ENCODE results near the gene RPL27A. TPM values are rescaled to one million over a fixed set of nuclear protein-coding genes. Genes with fewer than 3 reads are reported as not detected.

The RPL27A gene
- total RNA-seq, 2 donors from 2014 or later = 320 to 1,209 TPM

DNA sequence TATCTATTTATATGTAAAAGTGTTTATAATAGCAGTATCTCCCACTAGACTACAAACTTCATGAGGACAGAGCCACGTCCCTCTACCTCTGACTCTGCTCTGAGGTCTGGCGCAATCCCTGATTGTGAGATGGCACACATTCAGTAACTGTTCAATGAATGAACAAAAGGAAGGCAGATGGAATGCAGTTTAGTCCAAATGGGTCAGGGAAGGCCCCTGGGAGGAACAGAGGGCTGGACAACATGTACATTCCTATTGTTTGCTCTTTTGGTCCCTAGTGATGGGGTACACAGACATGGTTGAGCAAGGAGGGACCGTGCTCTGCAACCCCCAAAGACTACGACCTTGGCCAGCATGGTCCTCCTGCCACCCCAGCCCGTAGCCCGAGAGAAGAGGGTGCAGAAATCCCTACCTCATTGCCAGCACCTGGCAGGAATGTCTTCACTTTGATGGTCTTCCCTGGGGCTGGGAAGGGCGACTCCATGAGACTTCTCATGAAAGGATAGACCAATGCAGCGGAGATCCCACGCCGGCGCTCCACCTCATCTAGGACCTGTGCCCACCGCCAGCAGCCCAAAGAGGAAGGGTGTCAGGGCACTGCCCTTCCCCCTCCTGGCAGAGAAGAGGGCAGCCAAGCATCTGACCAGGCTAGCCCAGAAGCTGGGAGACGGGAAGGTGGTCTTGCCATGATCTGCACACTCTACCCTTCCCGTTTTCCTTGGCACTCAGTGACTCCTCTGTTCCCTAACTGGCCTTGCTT is 24.3 kb downstream of the RPL27A start:
- no peak overlapping the region for H3K4me3 ChIP-seq
- intact Hi-C loops (cut with DNase I) = loop anchor here (10.0 kb wide), 1 partner anchor 98 kb away; no protein-coding TSS in a partner anchor
- no peak for ATAC-seq
- DNase-seq = no peak
- peak overlapping the region; percentile 46 to 81 (median 72) for H3K27ac ChIP-seq
- no peaks in the 10 kb centered on the region for H3K27me3 ChIP-seq
- 88 to 89% methylated on average over 6 to 14 of the region's 14 CpGs for WGBS, 2 donors
- no peak for TF ChIP-seq POLR2A (IDR thresholded peaks at IDR 0.05)
- TF ChIP-seq, protein P1, sequence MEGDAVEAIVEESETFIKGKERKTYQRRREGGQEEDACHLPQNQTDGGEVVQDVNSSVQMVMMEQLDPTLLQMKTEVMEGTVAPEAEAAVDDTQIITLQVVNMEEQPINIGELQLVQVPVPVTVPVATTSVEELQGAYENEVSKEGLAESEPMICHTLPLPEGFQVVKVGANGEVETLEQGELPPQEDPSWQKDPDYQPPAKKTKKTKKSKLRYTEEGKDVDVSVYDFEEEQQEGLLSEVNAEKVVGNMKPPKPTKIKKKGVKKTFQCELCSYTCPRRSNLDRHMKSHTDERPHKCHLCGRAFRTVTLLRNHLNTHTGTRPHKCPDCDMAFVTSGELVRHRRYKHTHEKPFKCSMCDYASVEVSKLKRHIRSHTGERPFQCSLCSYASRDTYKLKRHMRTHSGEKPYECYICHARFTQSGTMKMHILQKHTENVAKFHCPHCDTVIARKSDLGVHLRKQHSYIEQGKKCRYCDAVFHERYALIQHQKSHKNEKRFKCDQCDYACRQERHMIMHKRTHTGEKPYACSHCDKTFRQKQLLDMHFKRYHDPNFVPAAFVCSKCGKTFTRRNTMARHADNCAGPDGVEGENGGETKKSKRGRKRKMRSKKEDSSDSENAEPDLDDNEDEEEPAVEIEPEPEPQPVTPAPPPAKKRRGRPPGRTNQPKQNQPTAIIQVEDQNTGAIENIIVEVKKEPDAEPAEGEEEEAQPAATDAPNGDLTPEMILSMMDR (IDR thresholded peaks at IDR 0.05) = no peak
- no peaks in the 10 kb centered on the region for H3K36me3 ChIP-seq (replicated peaks in 1 of 2; ENCODE audit: insufficient read depth in 1 of 2, low read depth in 2 of 2)
- peaks cover 37% of the 10 kb centered on the region for H3K4me1 ChIP-seq
- H3K9me3 ChIP-seq = no peaks in the 10 kb centered on the region

DNA sequence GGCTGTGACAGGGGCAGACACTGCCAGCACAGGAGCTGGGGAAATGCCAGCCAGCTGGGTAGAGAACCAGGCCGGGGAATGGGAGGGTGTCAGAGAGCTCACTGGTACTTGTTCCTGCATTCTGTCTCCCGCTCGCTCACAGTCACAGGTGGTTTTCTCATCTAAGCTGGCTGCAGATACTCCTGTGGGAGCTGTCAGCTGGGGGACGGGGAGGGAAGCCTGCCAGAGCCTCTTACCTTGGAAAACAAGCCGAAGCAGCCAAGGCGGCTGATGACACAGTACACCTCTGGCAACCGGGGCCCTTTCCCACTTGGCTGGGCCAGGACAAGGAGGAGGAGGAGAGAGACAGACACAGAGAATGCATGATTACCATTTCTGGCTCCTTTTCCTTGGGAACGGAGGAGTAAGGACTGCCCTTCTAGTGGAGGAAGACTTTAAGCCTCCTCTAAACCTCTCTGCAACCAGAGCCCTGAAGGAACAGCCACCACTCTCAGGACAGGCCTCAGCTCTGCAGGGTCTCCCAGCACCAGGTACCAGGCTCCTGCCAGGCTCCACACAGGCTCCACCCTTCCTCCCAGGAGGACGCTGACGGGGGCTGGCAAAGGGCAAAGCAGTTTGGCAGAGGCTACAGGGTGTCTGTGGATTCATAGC is 25.1 kb downstream of the RPL27A start:
- Histone ChIP-seq H3K27ac (peak overlapping the region; percentile 66 to 81 (median 72)), H3K4me3 (no peak overlapping the region), H3K27me3 (no peaks in the 10 kb centered on the region), H3K4me1 (peaks cover 37% of the 10 kb centered on the region), H3K9me3 (no peaks in the 10 kb centered on the region), H3K36me3 (replicated peaks in 1 of 2; ENCODE audit: insufficient read depth in 1 of 2, low read depth in 2 of 2) (peaks cover 0 to 2% of the 10 kb centered on the region in 2 donors)
- intact Hi-C loops (cut with DNase I) = loop anchor here (10.0 kb wide), 1 partner anchor 97 kb away; no protein-coding TSS in a partner anchor
- peak; percentile 88 for ATAC-seq
- no peak for TF ChIP-seq POLR2A (IDR thresholded peaks at IDR 0.05)
- TF ChIP-seq, protein P1 (IDR thresholded peaks at IDR 0.05) = no peak
- WGBS, 2 donors = 3 to 19% methylated on average over 5 to 10 of the region's 10 CpGs
- peak; percentile 90 to 98 (median 96) for DNase-seq

DNA sequence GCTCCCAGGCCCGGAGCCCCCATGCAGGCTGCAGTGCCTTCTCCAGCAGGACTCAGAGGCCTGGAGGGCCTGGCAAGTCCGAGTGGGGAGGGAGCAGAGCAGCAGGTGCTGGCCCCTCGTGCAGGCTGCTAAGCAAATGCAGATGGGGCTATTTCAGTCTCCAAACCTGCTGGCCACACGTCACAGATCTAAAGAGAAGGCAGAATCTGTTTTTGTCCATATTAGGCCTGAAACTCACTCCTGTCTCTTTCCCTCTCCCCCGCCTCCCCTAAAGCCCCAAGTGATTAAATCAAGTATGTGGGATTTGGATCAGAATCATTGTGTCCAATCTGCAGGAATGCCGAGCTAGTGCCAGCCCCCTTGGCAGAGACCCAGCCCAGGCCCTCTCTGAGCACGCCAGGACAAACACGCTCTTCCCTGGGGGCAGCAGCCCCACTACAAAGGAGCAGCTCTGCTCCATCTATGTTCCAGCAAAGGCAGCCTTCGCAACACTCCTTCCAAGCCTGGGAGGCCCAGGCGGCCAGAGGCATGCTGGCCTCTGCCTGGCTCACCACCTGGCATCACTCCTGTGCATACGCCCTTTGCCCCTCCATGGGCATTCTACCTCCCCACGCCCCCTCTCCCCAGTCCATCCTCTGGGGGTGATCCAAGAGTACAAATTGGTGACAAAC is 26.5 kb downstream of the RPL27A start:
- 41 to 44% methylated on average over 11 to 12 of the region's 12 CpGs for WGBS, 2 donors
- ATAC-seq (peak; percentile 52), DNase-seq (peak; percentile 54 to 76 (median 70))
- no peaks in the 10 kb centered on the region for H3K27me3 ChIP-seq
- intact Hi-C loops (cut with DNase I) = loop anchor here (10.0 kb wide), 1 partner anchor 96 kb away; no protein-coding TSS in a partner anchor
- H3K27ac ChIP-seq = peak overlapping the region; percentile 42 to 81 (median 72)
- H3K4me1 ChIP-seq = peaks cover 37% of the 10 kb centered on the region
- TF ChIP-seq, protein P1 (IDR thresholded peaks at IDR 0.05) = no peak
- peak in 2 of 3 donors; percentile 6 to 8 for TF ChIP-seq POLR2A (IDR thresholded peaks at IDR 0.05)
- peaks cover 0 to 2% of the 10 kb centered on the region in 2 donors for H3K36me3 ChIP-seq (replicated peaks in 1 of 2; ENCODE audit: insufficient read depth in 1 of 2, low read depth in 2 of 2)
- no peaks in the 10 kb centered on the region for H3K9me3 ChIP-seq
- H3K4me3 ChIP-seq = no peak overlapping the region

DNA sequence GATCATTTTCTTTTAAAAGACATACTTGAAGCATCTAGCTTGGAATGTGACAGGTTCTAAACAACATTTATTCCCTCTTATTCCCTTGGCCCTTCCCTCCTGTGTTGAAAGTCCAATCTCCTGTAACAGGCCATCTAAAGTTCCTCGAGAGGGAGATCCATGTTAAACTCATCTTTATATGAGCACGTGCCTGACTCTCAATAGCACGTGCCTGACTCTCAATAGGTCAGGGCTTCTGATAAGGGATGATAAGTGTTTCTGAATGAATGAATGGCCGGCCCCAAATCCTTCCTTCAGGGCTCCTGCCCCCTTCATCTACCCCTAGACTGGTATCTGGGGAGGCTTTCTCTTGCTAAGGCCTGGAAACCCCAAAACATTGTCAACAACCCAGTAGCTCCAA is 27.2 kb downstream of the RPL27A start:
- Histone ChIP-seq H3K9me3 (no peaks in the 10 kb centered on the region), H3K36me3 (replicated peaks in 1 of 2; ENCODE audit: insufficient read depth in 1 of 2, low read depth in 2 of 2) (peaks cover 0 to 3% of the 10 kb centered on the region in 2 donors), H3K4me1 (peaks cover 37% of the 10 kb centered on the region), H3K27ac (peak overlapping the region; percentile 42 to 81 (median 72)), H3K4me3 (no peak overlapping the region), H3K27me3 (no peaks in the 10 kb centered on the region)
- TF ChIP-seq, protein P1 (IDR thresholded peaks at IDR 0.05) = no peak
- no peak for TF ChIP-seq POLR2A (IDR thresholded peaks at IDR 0.05)
- DNase-seq = no peak
- intact Hi-C loops (cut with DNase I) = loop anchor here (10.0 kb wide), 1 partner anchor 95 kb away; no protein-coding TSS in a partner anchor
- ATAC-seq = no peak
- WGBS, 2 donors = 72 to 75% methylated on average over 4 of the region's 4 CpGs
